K562 (cell line): ENCODE measurements around the gene SCAMP2. TPM values are rescaled to one million over a fixed set of nuclear protein-coding genes. Genes with fewer than 3 reads are reported as not detected.
A peak's percentile ranks its signal among the peaks of the same experiment; 100 is the strongest.

Source experiments
- ATAC-seq: fragments of 200-7000 bp; cut with Tn5 transposase; 3 replicates; pipeline ENCODE4 v1.9.1; 2020; ENCODE audit warnings: moderate library complexity
- BruUV-seq: library from RNA; stranded (reverse); fragments of 400-500 nt; replicated peaks from 2 replicates; lab custom pipeline; 2021; lab: Mats Ljungman, UMichigan
- CTCF ChIA-PET: fragments of 300-600 bp; formaldehyde crosslinking; extraction: SDS; loops from one replicate; lab custom pipeline; 2021; ENCODE audit warnings: low intra/inter-chr PET ratio; lab: Yijun Ruan, JAX
- POLR2A ChIA-PET: fragments of 300-600, 350-650 bp; sonication (Branson Sonifier 250); formaldehyde crosslinking; extraction: SDS; loops from one replicate; lab custom pipeline; 2021; ENCODE audit warnings: antibody characterized with exemption, inconsistent platforms; lab: Yijun Ruan, JAX
- DNase-seq, 4 experiments: peaks; one replicate each; pipeline versions ENCODE4 v3.0.0 to v3.0.0-alpha.2; 2011 to 2018; ENCODE audit warnings: low spot score in 3 of 4, mixed read lengths in 3 of 4; ENCODE audit errors: extremely low read depth in 1 of 4
- FAIRE-seq: peaks from 2 replicates; lab custom pipeline; 2011; peaks lifted over from hg19 to GRCh38; lab: Jason Lieb, UNC
- H2AFZ ChIP-seq: 2 replicates; pipeline ENCODE4 v1.6.0; 2011; ENCODE audit warnings: low read depth, low read length, control low read depth, inconsistent platforms
- H3K27ac ChIP-seq: fragments of 200-600 bp; 3 replicates; pipeline ENCODE4 v1.8.0; 2011; ENCODE audit warnings: low read depth, mild to moderate bottlenecking, control low read depth, inconsistent platforms, low read length, moderate library complexity, mixed read lengths; ENCODE audit errors: extremely low read depth
- H3K27me3 ChIP-seq, 2 experiments: fragments of 300-600 bp in 1 of 2; 2 replicates in 1 of 2; 3 replicates in 1 of 2; pipeline versions ENCODE4 v1.6.0 to v1.8.0; 2011; ENCODE audit warnings: inconsistent platforms in 2 of 2, low read length in 2 of 2, mild to moderate bottlenecking in 1 of 2, mixed read lengths in 1 of 2, moderate library complexity in 1 of 2; ENCODE audit not compliant: control insufficient read depth in 2 of 2, insufficient read depth in 2 of 2
- H3K36me3 ChIP-seq: fragments of 300-600 bp; 3 replicates; pipeline ENCODE4 v1.8.0; 2011; ENCODE audit warnings: mild to moderate bottlenecking, low read length, inconsistent platforms; ENCODE audit not compliant: control insufficient read depth, insufficient read depth
- H3K4me1 ChIP-seq, 2 experiments: fragments of 200-600 bp in 1 of 2; replicated peaks in 1 of 2; 2 replicates in 1 of 2; 3 replicates in 1 of 2; pipeline versions ENCODE4 v1.5.1 to v1.8.0; 2011; ENCODE audit warnings: inconsistent platforms in 2 of 2, low read length in 2 of 2, mild to moderate bottlenecking in 1 of 2, mixed read lengths in 1 of 2, moderate library complexity in 1 of 2; ENCODE audit not compliant: control insufficient read depth in 2 of 2, insufficient read depth in 2 of 2
- H3K4me2 ChIP-seq: 2 replicates; pipeline ENCODE4 v1.6.1; 2011; ENCODE audit warnings: low read length, control low read depth, inconsistent platforms, mixed read lengths; ENCODE audit not compliant: insufficient read depth
- H3K4me3 ChIP-seq: fragments of 200-600 bp; sonication (generic), shearing (Covaris generic); 2 replicates; pipeline ENCODE4 v1.5.1; 2016; ENCODE audit warnings: control low read depth, inconsistent platforms
- H3K79me2 ChIP-seq: fragments of 200-600 bp; 3 replicates; pipeline ENCODE4 v1.8.0; 2011; ENCODE audit warnings: low read length, inconsistent platforms; ENCODE audit not compliant: control insufficient read depth, insufficient read depth
- H3K9ac ChIP-seq, 2 experiments: 2 replicates each; pipeline versions ENCODE4 v1.6.0 to v1.6.1; 2011; ENCODE audit warnings: low read depth in 2 of 2, low read length in 2 of 2, control low read depth in 1 of 2, inconsistent platforms in 1 of 2, mild to moderate bottlenecking in 1 of 2, mixed read lengths in 1 of 2; ENCODE audit not compliant: insufficient read depth in 1 of 2
- H3K9me1 ChIP-seq: one replicate; pipeline ENCODE4 v1.6.0; 2011; ENCODE audit warnings: inconsistent platforms, mild to moderate bottlenecking, low read length, moderate library complexity; ENCODE audit not compliant: control insufficient read depth, insufficient read depth
- H3K9me3 ChIP-seq: replicated peaks from 2 replicates; pipeline ENCODE4 v1.5.1; 2011; ENCODE audit warnings: low read depth, low read length, inconsistent platforms; ENCODE audit not compliant: control insufficient read depth, insufficient read depth
- H4K20me1 ChIP-seq: replicated peaks from 2 replicates; pipeline ENCODE4 v1.6.1; 2011; ENCODE audit warnings: low read length, inconsistent platforms, mixed read lengths; ENCODE audit not compliant: control insufficient read depth, insufficient read depth
- ADNP ChIP-seq: fragments of 200-800 bp; sonication (Bioruptor generic); IDR thresholded peaks from 2 replicates; pipeline ENCODE4 v1.6.1; 2016; ENCODE audit warnings: missing genetic modification characterization, missing compliant biosample characterization
- CBX1 ChIP-seq: sonication (generic); IDR thresholded peaks from 2 replicates; pipeline ENCODE4 v1.6.1; 2016; ENCODE audit warnings: antibody characterized with exemption, low read depth, mild to moderate bottlenecking
- CTCF ChIP-seq, 3 experiments: IDR thresholded peaks in 2 of 3; conservative IDR thresholded peaks in 1 of 3; 2 replicates each; pipeline ENCODE4 v1.5.1; 2011 to 2012; ENCODE audit warnings: low read length in 3 of 3, mild to moderate bottlenecking in 3 of 3, control low read depth in 2 of 3, improper control_type of control experiment in 1 of 3, inconsistent platforms in 1 of 3, low read depth in 1 of 3, mixed read lengths in 1 of 3, moderate library complexity in 1 of 3; ENCODE audit not compliant: insufficient read depth in 2 of 3
- HDAC1 ChIP-seq, 2 experiments: fragments of 450-650 bp; IDR thresholded peaks; 2 replicates each; pipeline ENCODE4 v1.6.1; 2016 to 2017; ENCODE audit warnings: inconsistent platforms in 1 of 2, mild to moderate bottlenecking in 1 of 2, moderate library complexity in 1 of 2
- HDAC2 ChIP-seq: fragments of 450-650 bp; IDR thresholded peaks from 2 replicates; pipeline ENCODE4 v1.6.1; 2016; ENCODE audit warnings: mild to moderate bottlenecking
- HSF4 ChIP-seq: fragments of 250-450 bp; sonication (Bioruptor Pico); IDR thresholded peaks from 2 replicates; pipeline ENCODE4 v2.1.2; 2022; ENCODE audit warnings: mild to moderate bottlenecking, moderate library complexity, borderline replicate concordance
- IRF2 ChIP-seq: sonication (generic); formaldehyde crosslinking; IDR thresholded peaks from 2 replicates; pipeline ENCODE4 v1.8.1; 2022; ENCODE audit warnings: mild to moderate bottlenecking, missing genetic modification reagents
- KDM1A ChIP-seq, 2 experiments: fragments of 450-650 bp; IDR thresholded peaks; 2 replicates each; pipeline ENCODE4 v1.6.1; 2016; ENCODE audit warnings: mild to moderate bottlenecking in 2 of 2
- PML ChIP-seq: IDR thresholded peaks from 2 replicates; pipeline ENCODE4 v1.6.1; 2012; ENCODE audit warnings: low read length, inconsistent platforms
- RCOR1 ChIP-seq, 2 experiments: IDR thresholded peaks; 2 replicates each; pipeline ENCODE4 v1.6.1; 2012; ENCODE audit warnings: low read depth in 2 of 2, low read length in 2 of 2, borderline replicate concordance in 1 of 2, improper control_type of control experiment in 1 of 2
- SMARCA5 ChIP-seq: fragments of 450-650 bp; IDR thresholded peaks from 2 replicates; pipeline ENCODE4 v1.6.1; 2016
- TAF15 ChIP-seq: fragments of 200-400 bp; formaldehyde crosslinking; IDR thresholded peaks from 2 replicates; pipeline ENCODE4 v1.6.1; 2017; ENCODE audit warnings: mild to moderate bottlenecking, low read depth, low read length, moderate library complexity
- U2AF1 ChIP-seq: fragments of 200-400 bp; formaldehyde crosslinking; optimal IDR thresholded peaks from 2 replicates; pipeline ENCODE3; 2017; ENCODE audit warnings: mild to moderate bottlenecking, low read depth, low read length, moderate library complexity
- ZBTB49 ChIP-seq: sonication (generic); formaldehyde crosslinking; IDR thresholded peaks from 2 replicates; pipeline ENCODE4 v1.8.0; 2022; ENCODE audit warnings: missing genetic modification reagents, mild to moderate bottlenecking, borderline replicate concordance
- ZNF24 ChIP-seq: fragments of 450-650 bp; IDR thresholded peaks from 2 replicates; pipeline ENCODE4 v1.6.1; 2016
- ZNF384 ChIP-seq: IDR thresholded peaks from 2 replicates; pipeline ENCODE4 v1.6.1; 2012; ENCODE audit warnings: low read depth, low read length, improper control_type of control experiment
- WGBS: fragments of 100-300 bp; shearing (Covaris generic); methylation state at CpG from one replicate; pipeline ENCODE4 v1.1.6; 2016; ENCODE audit warnings: low coverage, mixed read lengths; ENCODE audit not compliant: insufficient coverage; ENCODE audit errors: missing lambda C conversion rate; 5-methylcytosine and 5-hydroxymethylcytosine counted together
- in situ Hi-C: fragments of 300-500 bp; cut with MboI; formaldehyde crosslinking; loops from 4 replicates; pipeline ENCODE4 v1.15.0; 2018; ENCODE audit warnings: inconsistent platforms, mixed read lengths
- intact Hi-C: fragments of 100-400 bp; cut with micrococcal nuclease; formaldehyde crosslinking; loops from 2 replicates; pipeline ENCODE4 v1.14.2; 2022
- polyA plus RNA-seq, 8 experiments: library from polyadenylated mRNA; depleted of rRNA in 4 of 8; stranded (reverse) in 5 of 8; unstranded in 3 of 8; fragments of >200 nt; fragmentation: Nextera tagmentation in 2 of 8; fragmentation: Illumina TruSeq in 1 of 8; extraction: Ambion mirVana in 2 of 8; extraction: Trizol in 1 of 8; gene quantifications; 2 replicates each; pipeline versions ENCODE4 v1.2.1 to v1.2.3, GENCODE V29; 2011 to 2014; ENCODE audit warnings: inconsistent platforms in 1 of 8, missing spikeins in 1 of 8
- total RNA-seq, 7 experiments: library from RNA; depleted of rRNA in 6 of 7; stranded (reverse); fragments of >200 nt in 6 of 7; fragmentation: Illumina TruSeq in 2 of 7; extraction: Trizol in 2 of 7; gene quantifications; 2 replicates each; pipeline versions ENCODE4 v1.2.1 to v1.2.3, GENCODE V29; 2011 to 2021; ENCODE audit warnings: low replicate concordance in 1 of 7

The SCAMP2 gene
- total and polyA plus RNA-seq, 9 of the 15 experiments (the other 6 are each of a cell fraction or from before 2014, with no cell fraction given): 5.9 to 61.1 (median 20.1) TPM

- Histone ChIP-seq H3K79me2 (no peaks in the 10 kb centered on the region), H3K9me1 (no peaks in the 10 kb centered on the region), H3K9me3 (no peaks in the 10 kb centered on the region), H2AFZ (no peak overlapping the region), H3K36me3 (peaks cover 5% of the 10 kb centered on the region; the same call in 1 of the 3 replicates), H3K27ac (no peak overlapping the region), H3K9ac (no peak overlapping the region; a peak in 1 of 4 replicates), H3K27me3 (peaks cover 0 to 21% of the 10 kb centered on the region in 2 experiments; a peak in 2 of 5 replicates), H3K4me3 (no peak overlapping the region), H3K4me1 (peaks cover 0 to 7% of the 10 kb centered on the region in 2 experiments; a peak in 2 of 5 replicates), H3K4me2 (no peak overlapping the region), H4K20me1 (no peaks in the 10 kb centered on the region; the same call in 1 of the 2 replicates)
- ATAC-seq (peak; percentile 56), FAIRE-seq (peak; percentile 55), DNase-seq (no peak)
- in situ Hi-C loops: no loop called here
- no TSS peak for BruUV-seq
- POLR2A ChIA-PET: no interaction called here
- CTCF ChIA-PET: no interaction called here
- 33% methylated on average over 4 of the region's 4 CpGs for WGBS
- intact Hi-C loops: no loop called here
- TF ChIP-seq ADNP (0 out of 2 replicates have a peak, but pooled peaks have one; percentile 30), HDAC2 (0 out of 2 replicates have a peak, but pooled peaks have one; percentile 50), KDM1A (IDR thresholded peaks at IDR 0.05) (peak; percentile 30 to 53; a peak in 2 of 4 replicates), HSF4 (no peak), ZNF24 (no peak), U2AF1 (no peak), SMARCA5 (peak; percentile 75), HDAC1 (IDR thresholded peaks at IDR 0.05) (no peak), ZNF384 (no peak), RCOR1 (IDR thresholded peaks at IDR 0.05; ENCODE audit: borderline replicate concordance in 1 of 2, low read depth in 2 of 2, low read length in 2 of 2) (0 out of 4 replicates have a peak, but pooled peaks of 1 of the 2 experiments have one; percentile 17), ZBTB49 (no peak), CTCF (IDR thresholded peaks at IDR 0.05 in 2 of 3, conservative IDR thresholded peaks at IDR 0.05 in 1 of 3; ENCODE audit: insufficient read depth in 2 of 3, low read depth in 1 of 3, low read length in 3 of 3) (peak; percentile 22 to 39 (median 32); a peak in 5 of 6 replicates), IRF2 (no peak), TAF15 (no peak), PML (no peak), CBX1 (peak; percentile 32; the same call in 1 of the 2 replicates)
Observed at GRCh38 chr15:74808840-74809229, 64.3 kb downstream of the SCAMP2 start.
